HL-60 (cell line): ENCODE data around the gene FBXO3.

ENCODE experiments used
- DNase-seq, 2 experiments: peaks; one replicate each; pipeline ENCODE4 v3.0.0-alpha.2; 2010 to 2020; ENCODE audit warnings: low read depth in 1 of 2, low spot score in 1 of 2
- H3K27ac ChIP-seq: fragments of 250-450 bp; sonication (Bioruptor Pico); replicated peaks from 2 replicates; pipeline ENCODE4 v1.5.1; 2020; ENCODE audit warnings: mild to moderate bottlenecking, moderate library complexity
- H3K27me3 ChIP-seq: fragments of 250-450 bp; sonication (Bioruptor Pico); 2 replicates; pipeline ENCODE4 v1.5.1; 2021; ENCODE audit warnings: mild to moderate bottlenecking, moderate library complexity; ENCODE audit not compliant: insufficient read depth, poor library complexity, severe bottlenecking
- H3K4me3 ChIP-seq: replicated peaks from 2 replicates; pipeline ENCODE4 v1.5.1; 2011; ENCODE audit warnings: mild to moderate bottlenecking, control low read depth, low read length; ENCODE audit not compliant: insufficient read depth
- GABPA ChIP-seq: IDR thresholded peaks from 2 replicates; pipeline ENCODE4 v1.6.1; 2012; ENCODE audit warnings: low read depth
- POLR2AphosphoS5 ChIP-seq: IDR thresholded peaks from 2 replicates; pipeline ENCODE4 v1.6.1; 2012; ENCODE audit warnings: low read depth
- SPI1 ChIP-seq: IDR thresholded peaks from 2 replicates; pipeline ENCODE4 v1.6.1; 2012; ENCODE audit warnings: low read depth, mild to moderate bottlenecking, borderline replicate concordance
- TF ChIP-seq, protein P1 (sequence below): IDR thresholded peaks from 2 replicates; pipeline ENCODE4 v1.6.1; 2012; ENCODE audit warnings: low read depth; ENCODE audit not compliant: insufficient replicate concordance
- TF ChIP-seq, protein P2 (sequence below): IDR thresholded peaks from one replicate; pipeline ENCODE4 v1.5.1; 2011; ENCODE audit warnings: low read length, control low read depth, inconsistent platforms; ENCODE audit not compliant: insufficient read depth

FBXO3 gene

DNA sequence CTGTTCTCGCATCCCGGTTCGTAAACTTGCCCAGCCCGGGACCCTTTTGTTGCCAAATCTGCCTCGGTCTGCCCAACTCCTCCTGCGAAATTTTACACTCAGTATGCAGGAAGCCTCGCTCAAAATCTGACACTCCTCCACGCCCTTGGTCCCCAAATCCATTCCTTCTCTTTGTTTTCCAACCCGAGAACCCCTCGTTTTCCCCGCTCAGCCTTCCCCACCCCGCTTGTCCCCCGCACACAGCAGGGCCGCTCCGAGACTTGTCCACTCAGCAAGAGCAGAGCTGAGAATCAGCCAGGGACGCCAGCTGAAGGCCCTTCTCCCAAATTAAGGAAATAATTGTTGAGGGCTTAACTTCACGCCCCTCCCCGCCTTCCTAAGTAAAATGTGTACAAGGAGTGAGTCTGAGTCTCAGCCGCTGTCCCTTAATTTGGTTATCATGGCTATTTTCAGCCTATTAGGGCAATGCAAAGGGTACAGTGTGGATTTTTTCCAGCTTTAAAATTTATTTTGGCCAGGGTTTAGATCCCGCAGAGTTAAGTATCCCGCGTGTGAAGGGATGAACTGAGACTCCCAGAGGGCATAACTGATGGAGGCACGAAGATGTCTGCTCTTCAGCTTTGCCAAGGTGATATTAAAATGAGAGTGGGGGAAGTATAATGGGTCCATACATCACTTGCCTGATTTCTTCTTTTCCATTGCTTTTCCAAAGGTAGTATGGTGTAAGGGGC is 581 bp upstream of the FBXO3 start:
- TF ChIP-seq, protein P1, sequence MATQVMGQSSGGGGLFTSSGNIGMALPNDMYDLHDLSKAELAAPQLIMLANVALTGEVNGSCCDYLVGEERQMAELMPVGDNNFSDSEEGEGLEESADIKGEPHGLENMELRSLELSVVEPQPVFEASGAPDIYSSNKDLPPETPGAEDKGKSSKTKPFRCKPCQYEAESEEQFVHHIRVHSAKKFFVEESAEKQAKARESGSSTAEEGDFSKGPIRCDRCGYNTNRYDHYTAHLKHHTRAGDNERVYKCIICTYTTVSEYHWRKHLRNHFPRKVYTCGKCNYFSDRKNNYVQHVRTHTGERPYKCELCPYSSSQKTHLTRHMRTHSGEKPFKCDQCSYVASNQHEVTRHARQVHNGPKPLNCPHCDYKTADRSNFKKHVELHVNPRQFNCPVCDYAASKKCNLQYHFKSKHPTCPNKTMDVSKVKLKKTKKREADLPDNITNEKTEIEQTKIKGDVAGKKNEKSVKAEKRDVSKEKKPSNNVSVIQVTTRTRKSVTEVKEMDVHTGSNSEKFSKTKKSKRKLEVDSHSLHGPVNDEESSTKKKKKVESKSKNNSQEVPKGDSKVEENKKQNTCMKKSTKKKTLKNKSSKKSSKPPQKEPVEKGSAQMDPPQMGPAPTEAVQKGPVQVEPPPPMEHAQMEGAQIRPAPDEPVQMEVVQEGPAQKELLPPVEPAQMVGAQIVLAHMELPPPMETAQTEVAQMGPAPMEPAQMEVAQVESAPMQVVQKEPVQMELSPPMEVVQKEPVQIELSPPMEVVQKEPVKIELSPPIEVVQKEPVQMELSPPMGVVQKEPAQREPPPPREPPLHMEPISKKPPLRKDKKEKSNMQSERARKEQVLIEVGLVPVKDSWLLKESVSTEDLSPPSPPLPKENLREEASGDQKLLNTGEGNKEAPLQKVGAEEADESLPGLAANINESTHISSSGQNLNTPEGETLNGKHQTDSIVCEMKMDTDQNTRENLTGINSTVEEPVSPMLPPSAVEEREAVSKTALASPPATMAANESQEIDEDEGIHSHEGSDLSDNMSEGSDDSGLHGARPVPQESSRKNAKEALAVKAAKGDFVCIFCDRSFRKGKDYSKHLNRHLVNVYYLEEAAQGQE: no peak
- TF ChIP-seq GABPA (no peak), POLR2AphosphoS5 (no peak), SPI1 (no peak)
- TF ChIP-seq, protein P2, sequence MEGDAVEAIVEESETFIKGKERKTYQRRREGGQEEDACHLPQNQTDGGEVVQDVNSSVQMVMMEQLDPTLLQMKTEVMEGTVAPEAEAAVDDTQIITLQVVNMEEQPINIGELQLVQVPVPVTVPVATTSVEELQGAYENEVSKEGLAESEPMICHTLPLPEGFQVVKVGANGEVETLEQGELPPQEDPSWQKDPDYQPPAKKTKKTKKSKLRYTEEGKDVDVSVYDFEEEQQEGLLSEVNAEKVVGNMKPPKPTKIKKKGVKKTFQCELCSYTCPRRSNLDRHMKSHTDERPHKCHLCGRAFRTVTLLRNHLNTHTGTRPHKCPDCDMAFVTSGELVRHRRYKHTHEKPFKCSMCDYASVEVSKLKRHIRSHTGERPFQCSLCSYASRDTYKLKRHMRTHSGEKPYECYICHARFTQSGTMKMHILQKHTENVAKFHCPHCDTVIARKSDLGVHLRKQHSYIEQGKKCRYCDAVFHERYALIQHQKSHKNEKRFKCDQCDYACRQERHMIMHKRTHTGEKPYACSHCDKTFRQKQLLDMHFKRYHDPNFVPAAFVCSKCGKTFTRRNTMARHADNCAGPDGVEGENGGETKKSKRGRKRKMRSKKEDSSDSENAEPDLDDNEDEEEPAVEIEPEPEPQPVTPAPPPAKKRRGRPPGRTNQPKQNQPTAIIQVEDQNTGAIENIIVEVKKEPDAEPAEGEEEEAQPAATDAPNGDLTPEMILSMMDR: no peak
- DNase-seq: no peak
- Histone ChIP-seq H3K27me3 (peaks cover 19% of the 10 kb centered on the region), H3K4me3 (peak overlapping the region; percentile 99), H3K27ac (no peak overlapping the region)

DNA sequence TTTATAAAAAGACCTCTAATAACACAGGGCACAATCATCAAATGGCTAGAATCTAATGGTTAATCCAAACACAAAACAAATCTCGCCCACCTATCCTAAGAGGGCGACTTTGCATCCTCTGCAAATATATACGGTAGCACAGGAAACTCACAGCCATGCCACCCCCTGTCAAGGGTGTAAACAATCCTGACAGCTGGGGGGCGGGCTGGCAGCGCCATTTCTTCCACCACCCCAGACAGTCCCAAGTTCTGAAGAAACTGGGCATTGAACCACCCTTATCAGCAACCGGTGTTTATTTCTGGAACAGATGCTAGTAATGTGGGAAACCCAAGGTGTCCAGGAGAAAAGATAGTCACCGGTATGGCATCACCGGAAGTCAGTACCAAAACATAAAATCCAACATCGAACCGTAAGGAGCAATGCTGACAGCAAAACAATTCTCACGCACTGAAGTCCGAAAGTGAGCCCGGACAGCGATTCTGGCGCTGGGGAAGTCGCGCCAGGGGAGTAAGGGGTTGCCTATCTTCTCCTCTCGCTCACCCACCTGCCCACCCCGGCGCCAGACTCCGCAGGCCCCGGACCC is 825 bp downstream of the FBXO3 start:
- Histone ChIP-seq H3K27ac (peak overlapping the region; percentile 61), H3K27me3 (peaks cover 12% of the 10 kb centered on the region), H3K4me3 (peak overlapping the region; percentile 99)
- no peak for DNase-seq
- TF ChIP-seq GABPA (no peak), POLR2AphosphoS5 (no peak), SPI1 (no peak)
- TF ChIP-seq, protein P1: no peak
- TF ChIP-seq, protein P2: no peak

DNA sequence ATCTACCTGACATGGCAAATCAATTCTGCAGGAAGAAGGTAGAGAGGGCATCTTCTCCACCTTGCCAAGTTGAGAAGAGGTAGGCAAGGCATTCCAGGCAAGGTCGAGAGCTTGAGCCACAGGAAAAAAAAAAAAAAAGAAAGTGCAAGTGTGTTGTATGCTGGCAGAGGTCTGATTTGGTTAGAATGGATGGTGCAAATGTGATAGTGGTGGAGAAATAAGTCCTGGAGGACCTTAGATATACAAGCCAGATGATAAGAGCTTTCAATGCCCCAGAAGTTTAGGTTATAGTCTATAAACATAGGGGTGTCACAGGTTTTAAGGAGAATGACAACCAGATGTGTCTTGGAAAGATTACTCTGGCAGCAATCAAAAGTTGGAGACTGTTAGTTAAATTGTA is 1.4 kb downstream of the FBXO3 start:
- peaks cover 10% of the 10 kb centered on the region for H3K27me3 ChIP-seq
- H3K27ac ChIP-seq: no peak overlapping the region
- no peak overlapping the region for H3K4me3 ChIP-seq
- TF ChIP-seq GABPA: no peak
- TF ChIP-seq POLR2AphosphoS5: no peak
- TF ChIP-seq, protein P2: no peak
- TF ChIP-seq, protein P1: no peak
- TF ChIP-seq SPI1: no peak
- no peak for DNase-seq
